Neural cell (in vitro differentiated cells): ENCODE measurements around the gene NCF4. TPM values are rescaled to one million over a fixed set of nuclear protein-coding genes. Genes with fewer than 3 reads are reported as not detected.

Source experiments
- H2AFZ ChIP-seq: fragments of 200-600, 300-800 bp; sonication (generic), shearing (Covaris generic); 2 replicates; pipeline ENCODE4 v1.6.0; 2014; ENCODE audit warnings: low read depth, mild to moderate bottlenecking, antibody characterized with exemption, low read length, moderate library complexity
- H3F3A ChIP-seq: fragments of 200-600 bp; shearing (Covaris generic); 2 replicates; pipeline ENCODE4 v1.6.1; 2016; ENCODE audit warnings: mild to moderate bottlenecking, moderate library complexity, mixed read lengths, antibody characterized with exemption, low read length; ENCODE audit not compliant: insufficient read depth, poor library complexity, severe bottlenecking
- H3K27ac ChIP-seq: fragments of 200-600, 300-800 bp; sonication (generic), shearing (Covaris generic); 2 replicates; pipeline ENCODE4 v1.5.1; 2014; ENCODE audit warnings: mild to moderate bottlenecking, low read length, moderate library complexity
- H3K27me3 ChIP-seq: fragments of 300-800, 200-600 bp; sonication (generic), shearing (Covaris generic); 2 replicates; pipeline ENCODE4 v1.6.0; 2014; ENCODE audit warnings: mild to moderate bottlenecking, low read depth, low read length, moderate library complexity; ENCODE audit not compliant: insufficient read depth
- H3K36me3 ChIP-seq: fragments of 300-800, 200-600 bp; sonication (generic), shearing (Covaris generic); 2 replicates; pipeline ENCODE4 v1.5.1; 2014; ENCODE audit warnings: mild to moderate bottlenecking, antibody characterized with exemption, low read length, moderate library complexity; ENCODE audit not compliant: insufficient read depth
- H3K4me2 ChIP-seq: fragments of 300-800, 200-600 bp; sonication (generic), shearing (Covaris generic); 2 replicates; pipeline ENCODE4 v1.6.0; 2014; ENCODE audit warnings: mild to moderate bottlenecking, low read length
- H3K4me3 ChIP-seq: fragments of 300-800, 200-600 bp; sonication (generic), shearing (Covaris generic); 2 replicates; pipeline ENCODE4 v1.5.1; 2014; ENCODE audit warnings: mild to moderate bottlenecking, low read length, moderate library complexity
- H3K79me2 ChIP-seq: fragments of 200-600 bp; shearing (Covaris generic); replicated peaks from 2 replicates; pipeline ENCODE4 v1.6.0; 2014; ENCODE audit warnings: mild to moderate bottlenecking, low read length, moderate library complexity; ENCODE audit not compliant: insufficient read depth
- H3K9ac ChIP-seq: fragments of 300-800, 200-600 bp; sonication (generic), shearing (Covaris generic); 2 replicates; pipeline ENCODE4 v1.6.1; 2016; ENCODE audit warnings: mild to moderate bottlenecking, low read length, mixed read lengths
- H3K9me2 ChIP-seq: fragments of 200-600 bp; shearing (Covaris generic); 2 replicates; pipeline ENCODE4 v1.6.1; 2016; ENCODE audit warnings: mild to moderate bottlenecking, low read length, mixed read lengths; ENCODE audit not compliant: insufficient read depth
- H3K9me3 ChIP-seq: fragments of 200-600, 300-800 bp; sonication (generic), shearing (Covaris generic); 2 replicates; pipeline ENCODE4 v1.6.1; 2016; ENCODE audit warnings: mild to moderate bottlenecking, mixed run types, low read length, moderate library complexity, mixed read lengths
- H4K20me1 ChIP-seq: fragments of 200-600 bp; shearing (Covaris generic); 2 replicates; pipeline ENCODE4 v1.6.1; 2016; ENCODE audit warnings: mild to moderate bottlenecking, mixed run types; ENCODE audit not compliant: insufficient read depth
- EP300 ChIP-seq: fragments of 450-650 bp; conservative IDR thresholded peaks from 2 replicates; pipeline ENCODE4 v1.6.1; 2014; ENCODE audit warnings: antibody characterized with exemption, mild to moderate bottlenecking, moderate library complexity; ENCODE audit not compliant: poor library complexity, severe bottlenecking
- EZH2 ChIP-seq: fragments of 200-600, 300-800 bp; shearing (Covaris generic), sonication (generic); IDR thresholded peaks from 2 replicates; pipeline ENCODE4 v1.6.1; 2014; ENCODE audit warnings: antibody characterized with exemption, low read length, borderline replicate concordance, mild to moderate bottlenecking; ENCODE audit not compliant: insufficient read depth, poor library complexity, severe bottlenecking
- MXI1 ChIP-seq: fragments of 450-650 bp; conservative IDR thresholded peaks from 2 replicates; pipeline ENCODE4 v1.6.1; 2014; ENCODE audit warnings: antibody characterized with exemption, mild to moderate bottlenecking; ENCODE audit not compliant: poor library complexity, severe bottlenecking
- POLR2AphosphoS5 ChIP-seq: IDR thresholded peaks from 2 replicates; pipeline ENCODE4 v1.6.1; 2012
- RAD21 ChIP-seq: fragments of 450-650 bp; conservative IDR thresholded peaks from 2 replicates; pipeline ENCODE4 v1.6.1; 2014; ENCODE audit warnings: antibody characterized with exemption, mild to moderate bottlenecking, moderate library complexity
- SMC3 ChIP-seq: fragments of 450-650 bp; conservative IDR thresholded peaks from 2 replicates; pipeline ENCODE4 v1.6.1; 2014; ENCODE audit warnings: antibody characterized with exemption, mild to moderate bottlenecking, moderate library complexity; ENCODE audit not compliant: poor library complexity
- TAF1 ChIP-seq: IDR thresholded peaks from 2 replicates; pipeline ENCODE4 v1.6.1; 2012; ENCODE audit warnings: low read depth
- polyA plus RNA-seq: library from polyadenylated mRNA; depleted of rRNA; stranded (reverse); fragments of >200 nt; gene quantifications from 2 replicates; pipeline ENCODE4 v1.2.3, GENCODE V29; 2014
- TF ChIP-seq, protein P1 (sequence below): fragments of 450-650 bp; IDR thresholded peaks from 2 replicates; pipeline ENCODE4 v1.5.1; 2014; ENCODE audit warnings: antibody characterized with exemption, mild to moderate bottlenecking, moderate library complexity; ENCODE audit not compliant: poor library complexity, severe bottlenecking
- TF ChIP-seq, protein P2 (sequence below): IDR thresholded peaks from 2 replicates; pipeline ENCODE4 v1.6.1; 2012; ENCODE audit warnings: borderline replicate concordance

The NCF4 gene
- polyA plus RNA-seq, 1 donor from 2014 or later = not detected

DNA sequence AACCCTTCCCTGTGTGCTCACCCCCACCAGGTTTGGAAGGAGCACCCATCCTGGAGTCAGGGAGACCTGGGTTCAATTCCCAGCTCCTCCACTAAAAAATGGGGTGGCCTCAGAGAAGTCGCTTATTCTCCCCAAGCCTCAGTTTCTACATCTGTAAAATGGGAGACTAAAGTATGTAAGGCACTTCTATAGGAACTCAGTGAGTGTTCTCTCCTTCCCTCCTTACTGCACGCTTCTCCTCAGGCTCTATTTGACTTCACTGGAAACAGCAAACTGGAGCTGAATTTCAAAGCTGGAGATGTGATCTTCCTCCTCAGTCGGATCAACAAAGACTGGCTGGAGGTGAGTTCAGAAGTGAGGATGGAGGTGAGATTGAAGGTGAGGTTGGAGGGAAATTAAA lies 11.3 kb downstream of the NCF4 start:
- Histone ChIP-seq H3K36me3 (no peaks in the 10 kb centered on the region), H3K9me2 (no peaks in the 10 kb centered on the region), H3K27ac (no peak overlapping the region), H2AFZ (no peak overlapping the region), H3K27me3 (no peaks in the 10 kb centered on the region), H3K79me2 (no peaks in the 10 kb centered on the region), H3K9me3 (no peaks in the 10 kb centered on the region), H3K9ac (no peak overlapping the region), H4K20me1 (no peaks in the 10 kb centered on the region), H3K4me2 (no peak overlapping the region), H3F3A (no peaks in the 10 kb centered on the region), H3K4me3 (no peak overlapping the region)
- no peak for TF ChIP-seq POLR2AphosphoS5
- TF ChIP-seq, protein P1, sequence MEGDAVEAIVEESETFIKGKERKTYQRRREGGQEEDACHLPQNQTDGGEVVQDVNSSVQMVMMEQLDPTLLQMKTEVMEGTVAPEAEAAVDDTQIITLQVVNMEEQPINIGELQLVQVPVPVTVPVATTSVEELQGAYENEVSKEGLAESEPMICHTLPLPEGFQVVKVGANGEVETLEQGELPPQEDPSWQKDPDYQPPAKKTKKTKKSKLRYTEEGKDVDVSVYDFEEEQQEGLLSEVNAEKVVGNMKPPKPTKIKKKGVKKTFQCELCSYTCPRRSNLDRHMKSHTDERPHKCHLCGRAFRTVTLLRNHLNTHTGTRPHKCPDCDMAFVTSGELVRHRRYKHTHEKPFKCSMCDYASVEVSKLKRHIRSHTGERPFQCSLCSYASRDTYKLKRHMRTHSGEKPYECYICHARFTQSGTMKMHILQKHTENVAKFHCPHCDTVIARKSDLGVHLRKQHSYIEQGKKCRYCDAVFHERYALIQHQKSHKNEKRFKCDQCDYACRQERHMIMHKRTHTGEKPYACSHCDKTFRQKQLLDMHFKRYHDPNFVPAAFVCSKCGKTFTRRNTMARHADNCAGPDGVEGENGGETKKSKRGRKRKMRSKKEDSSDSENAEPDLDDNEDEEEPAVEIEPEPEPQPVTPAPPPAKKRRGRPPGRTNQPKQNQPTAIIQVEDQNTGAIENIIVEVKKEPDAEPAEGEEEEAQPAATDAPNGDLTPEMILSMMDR = no peak
- no peak for TF ChIP-seq TAF1
- TF ChIP-seq, protein P2, sequence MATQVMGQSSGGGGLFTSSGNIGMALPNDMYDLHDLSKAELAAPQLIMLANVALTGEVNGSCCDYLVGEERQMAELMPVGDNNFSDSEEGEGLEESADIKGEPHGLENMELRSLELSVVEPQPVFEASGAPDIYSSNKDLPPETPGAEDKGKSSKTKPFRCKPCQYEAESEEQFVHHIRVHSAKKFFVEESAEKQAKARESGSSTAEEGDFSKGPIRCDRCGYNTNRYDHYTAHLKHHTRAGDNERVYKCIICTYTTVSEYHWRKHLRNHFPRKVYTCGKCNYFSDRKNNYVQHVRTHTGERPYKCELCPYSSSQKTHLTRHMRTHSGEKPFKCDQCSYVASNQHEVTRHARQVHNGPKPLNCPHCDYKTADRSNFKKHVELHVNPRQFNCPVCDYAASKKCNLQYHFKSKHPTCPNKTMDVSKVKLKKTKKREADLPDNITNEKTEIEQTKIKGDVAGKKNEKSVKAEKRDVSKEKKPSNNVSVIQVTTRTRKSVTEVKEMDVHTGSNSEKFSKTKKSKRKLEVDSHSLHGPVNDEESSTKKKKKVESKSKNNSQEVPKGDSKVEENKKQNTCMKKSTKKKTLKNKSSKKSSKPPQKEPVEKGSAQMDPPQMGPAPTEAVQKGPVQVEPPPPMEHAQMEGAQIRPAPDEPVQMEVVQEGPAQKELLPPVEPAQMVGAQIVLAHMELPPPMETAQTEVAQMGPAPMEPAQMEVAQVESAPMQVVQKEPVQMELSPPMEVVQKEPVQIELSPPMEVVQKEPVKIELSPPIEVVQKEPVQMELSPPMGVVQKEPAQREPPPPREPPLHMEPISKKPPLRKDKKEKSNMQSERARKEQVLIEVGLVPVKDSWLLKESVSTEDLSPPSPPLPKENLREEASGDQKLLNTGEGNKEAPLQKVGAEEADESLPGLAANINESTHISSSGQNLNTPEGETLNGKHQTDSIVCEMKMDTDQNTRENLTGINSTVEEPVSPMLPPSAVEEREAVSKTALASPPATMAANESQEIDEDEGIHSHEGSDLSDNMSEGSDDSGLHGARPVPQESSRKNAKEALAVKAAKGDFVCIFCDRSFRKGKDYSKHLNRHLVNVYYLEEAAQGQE = no peak
- TF ChIP-seq EZH2 = no peak
- TF ChIP-seq SMC3 = no peak
- no peak for TF ChIP-seq EP300
- TF ChIP-seq MXI1 = no peak
- no peak for TF ChIP-seq RAD21

DNA sequence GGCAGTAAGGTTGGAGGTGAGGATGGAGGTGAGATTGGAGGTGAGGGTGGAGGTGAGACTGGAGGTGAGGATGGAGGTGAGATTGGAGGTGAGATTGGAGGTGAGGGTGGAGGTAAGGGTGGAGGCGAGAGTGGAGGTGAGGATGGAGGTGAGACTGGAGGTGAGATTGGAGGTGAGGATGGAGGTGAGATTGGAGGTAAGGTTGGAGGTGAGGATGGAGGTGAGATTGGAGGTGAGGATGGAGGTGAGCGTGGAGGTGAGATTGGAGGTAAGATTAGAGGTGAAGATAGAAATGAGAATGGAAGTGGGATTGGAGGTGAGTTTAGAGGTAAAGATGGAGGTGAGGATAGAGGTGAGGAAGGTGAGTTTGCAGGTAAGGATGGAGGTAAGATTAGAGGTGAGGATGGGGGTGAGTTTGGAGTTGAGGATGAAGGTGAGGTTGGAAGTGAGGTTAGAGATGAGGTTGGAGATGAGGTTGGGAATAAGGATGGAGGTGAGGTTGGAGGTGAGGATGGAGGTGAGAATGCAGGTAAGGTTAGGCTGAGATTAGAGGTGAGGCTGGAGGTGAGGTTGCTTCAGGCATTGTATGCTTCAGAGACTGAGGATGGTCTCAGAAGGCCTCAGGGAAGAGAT lies 12.2 kb downstream of the NCF4 start:
- no peak overlapping the region for H3K9ac ChIP-seq
- no peaks in the 10 kb centered on the region for H3K79me2 ChIP-seq
- no peaks in the 10 kb centered on the region for H3F3A ChIP-seq
- H3K9me2 ChIP-seq = no peaks in the 10 kb centered on the region
- H4K20me1 ChIP-seq = no peaks in the 10 kb centered on the region
- no peaks in the 10 kb centered on the region for H3K27me3 ChIP-seq
- H3K9me3 ChIP-seq = no peaks in the 10 kb centered on the region
- H3K4me2 ChIP-seq = no peak overlapping the region
- H3K4me3 ChIP-seq = no peak overlapping the region
- H2AFZ ChIP-seq = no peak overlapping the region
- TF ChIP-seq, protein P2 = no peak
- no peak for TF ChIP-seq EZH2
- no peak for TF ChIP-seq RAD21
- no peak for TF ChIP-seq POLR2AphosphoS5
- TF ChIP-seq EP300 = no peak
- TF ChIP-seq, protein P1 = no peak
- no peak for TF ChIP-seq TAF1
- no peak overlapping the region for H3K27ac ChIP-seq
- no peaks in the 10 kb centered on the region for H3K36me3 ChIP-seq
